GM21576 (cell line): ENCODE measurements around the gene CCDC27.

Experiments used
- ATAC-seq: cut with Tn5 transposase; IDR thresholded peaks from one replicate; pipeline ENCODE4 v1.9.1; 2021; ENCODE audit warnings: mild to moderate bottlenecking, moderate library complexity; ENCODE audit not compliant: unreplicated experiment

Gene CCDC27

GRCh38 chr1:3774276-3774945 is 22.2 kb downstream of the CCDC27 start:
- no peak for ATAC-seq

GRCh38 chr1:3774946-3775489 is 22.8 kb downstream of the CCDC27 start:
- ATAC-seq, result no peak

- no peak for ATAC-seq
These were observed 23.4 kb downstream of the CCDC27 start for GRCh38 chr1:3775490-3776230.

GRCh38 chr1:3776231-3776961 is 24.1 kb downstream of the CCDC27 start:
- ATAC-seq, result no peak

- no peak for ATAC-seq
These were observed 24.9 kb downstream of the CCDC27 start for GRCh38 chr1:3777078-3777547.

GRCh38 chr1:3777647-3778589 is 25.7 kb downstream of the CCDC27 start:
- no peak for ATAC-seq

- ATAC-seq, result no peak
These were observed 26.5 kb downstream of the CCDC27 start for GRCh38 chr1:3778590-3779264.

- no peak for ATAC-seq
These were observed 27.1 kb downstream of the CCDC27 start for GRCh38 chr1:3779265-3779911.

GRCh38 chr1:3779912-3780416 is 27.7 kb downstream of the CCDC27 start:
- no peak for ATAC-seq

- ATAC-seq, result no peak
These were observed 28.7 kb downstream of the CCDC27 start for GRCh38 chr1:3780901-3781300.

- ATAC-seq, result no peak
These were observed 31.6 kb downstream of the CCDC27 start for GRCh38 chr1:3783651-3784474.

- no peak for ATAC-seq
These were observed 32.8 kb downstream of the CCDC27 start for GRCh38 chr1:3785045-3785444.

GRCh38 chr1:3785456-3786157 is 33.4 kb downstream of the CCDC27 start:
- no peak for ATAC-seq

GRCh38 chr1:3786468-3787348 is 34.5 kb downstream of the CCDC27 start:
- no peak for ATAC-seq

- ATAC-seq, result no peak
These were observed 35.1 kb downstream of the CCDC27 start for GRCh38 chr1:3787349-3787715.

- ATAC-seq, result no peak
These were observed 35.7 kb downstream of the CCDC27 start for GRCh38 chr1:3787745-3788605.
